M059J (cell line): ENCODE results near the gene PLA2G15. TPM values are rescaled to one million over a fixed set of nuclear protein-coding genes. Genes with fewer than 3 reads are reported as not detected.

Source experiments
- DNase-seq: peaks from one replicate; pipeline ENCODE4 v3.0.0-alpha.2; 2012; ENCODE audit warnings: low read depth
- total RNA-seq: library from RNA; depleted of rRNA; stranded (reverse); fragments of >200 nt; shearing (Covaris generic); gene quantifications from 2 replicates; pipeline ENCODE4 v1.2.3, GENCODE V29; 2014

PLA2G15 gene
- total RNA-seq, 1 experiment from 2014 or later, result 36.6 TPM

DNA sequence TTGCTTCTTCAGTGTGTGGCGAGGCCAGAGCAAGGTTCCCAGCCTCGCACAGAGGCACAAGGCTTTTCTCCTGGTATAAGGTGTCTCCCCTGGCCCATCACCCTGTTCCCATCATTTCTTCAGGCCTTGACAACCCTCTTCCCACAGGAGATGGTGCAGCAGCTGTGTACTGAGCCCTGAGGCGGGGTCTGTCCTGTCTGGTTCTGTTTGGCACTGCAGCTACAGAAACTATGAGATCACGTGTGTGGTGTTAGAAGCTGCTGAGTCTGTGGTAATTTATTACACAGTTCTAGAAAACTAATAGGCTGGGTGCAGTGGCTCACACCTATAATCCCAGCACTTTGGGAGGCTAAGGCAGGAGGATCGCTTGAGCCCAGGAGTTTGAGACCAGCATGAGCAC lies 7.2 kb downstream of the PLA2G15 start:
- DNase-seq, result no peak

DNA sequence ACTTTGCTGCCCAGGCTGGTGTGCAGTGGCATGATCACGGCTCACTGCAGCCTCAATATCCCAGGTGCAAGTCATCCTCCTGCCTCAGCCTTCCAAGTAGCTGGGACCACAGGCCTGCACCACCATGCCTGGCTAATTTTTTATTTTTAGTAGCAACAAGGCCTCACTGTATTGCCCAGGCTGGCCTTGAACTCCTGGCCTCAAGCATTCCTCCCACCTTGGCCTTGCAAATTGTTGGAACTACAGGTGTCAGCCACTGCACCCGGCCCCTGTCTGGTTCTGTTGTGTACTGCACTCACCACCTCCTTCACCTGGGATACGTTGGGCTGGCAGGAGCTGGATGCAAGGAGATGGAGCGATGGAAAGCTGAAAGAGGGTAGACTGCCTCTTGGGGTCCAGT lies 8.5 kb downstream of the PLA2G15 start:
- DNase-seq, result no peak

DNA sequence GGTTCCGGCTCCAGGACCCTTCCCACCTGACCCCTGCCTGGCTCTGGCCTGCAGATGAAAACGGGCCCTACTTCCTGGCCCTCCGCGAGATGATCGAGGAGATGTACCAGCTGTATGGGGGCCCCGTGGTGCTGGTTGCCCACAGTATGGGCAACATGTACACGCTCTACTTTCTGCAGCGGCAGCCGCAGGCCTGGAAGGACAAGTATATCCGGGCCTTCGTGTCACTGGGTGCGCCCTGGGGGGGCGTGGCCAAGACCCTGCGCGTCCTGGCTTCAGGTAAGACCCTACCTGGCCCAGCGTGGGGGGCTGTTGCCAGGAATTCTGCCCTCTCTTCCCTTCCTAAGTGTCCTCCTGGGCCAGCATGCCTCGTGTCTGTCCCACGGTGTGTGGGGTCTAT lies 10.5 kb downstream of the PLA2G15 start:
- no peak for DNase-seq

DNA sequence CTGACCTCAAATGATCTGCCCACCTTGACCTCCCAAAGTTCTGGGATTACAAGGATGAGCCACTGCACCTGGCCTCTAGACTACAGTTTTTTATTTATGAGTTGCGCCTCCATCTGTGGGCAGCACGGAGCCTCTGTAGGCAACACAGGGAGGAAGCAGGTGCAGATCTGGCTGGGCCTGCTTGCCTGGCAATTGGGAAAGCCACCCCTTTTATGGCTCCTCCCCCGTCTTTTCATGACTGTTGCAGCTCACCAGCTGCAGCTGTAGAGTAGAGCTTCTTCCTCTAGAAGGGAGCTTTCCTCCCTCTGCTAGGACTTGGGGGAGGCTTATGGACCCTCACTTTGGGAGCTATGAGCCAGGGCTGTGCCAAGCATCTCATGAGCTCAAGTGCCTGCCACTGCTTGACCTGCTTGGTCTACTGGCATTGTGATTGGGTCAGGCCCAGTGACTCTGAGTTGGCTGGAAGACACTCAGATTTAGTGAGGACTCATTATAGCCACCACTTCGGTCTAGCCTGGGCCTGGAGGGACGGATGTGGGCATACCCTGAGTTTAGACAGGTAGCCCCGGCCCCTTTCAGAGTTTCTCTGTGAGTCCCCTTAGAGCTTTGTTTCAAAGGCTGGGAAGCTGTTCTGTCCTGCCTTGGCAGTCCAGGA lies 12.2 kb downstream of the PLA2G15 start:
- peak; percentile 38 for DNase-seq

DNA sequence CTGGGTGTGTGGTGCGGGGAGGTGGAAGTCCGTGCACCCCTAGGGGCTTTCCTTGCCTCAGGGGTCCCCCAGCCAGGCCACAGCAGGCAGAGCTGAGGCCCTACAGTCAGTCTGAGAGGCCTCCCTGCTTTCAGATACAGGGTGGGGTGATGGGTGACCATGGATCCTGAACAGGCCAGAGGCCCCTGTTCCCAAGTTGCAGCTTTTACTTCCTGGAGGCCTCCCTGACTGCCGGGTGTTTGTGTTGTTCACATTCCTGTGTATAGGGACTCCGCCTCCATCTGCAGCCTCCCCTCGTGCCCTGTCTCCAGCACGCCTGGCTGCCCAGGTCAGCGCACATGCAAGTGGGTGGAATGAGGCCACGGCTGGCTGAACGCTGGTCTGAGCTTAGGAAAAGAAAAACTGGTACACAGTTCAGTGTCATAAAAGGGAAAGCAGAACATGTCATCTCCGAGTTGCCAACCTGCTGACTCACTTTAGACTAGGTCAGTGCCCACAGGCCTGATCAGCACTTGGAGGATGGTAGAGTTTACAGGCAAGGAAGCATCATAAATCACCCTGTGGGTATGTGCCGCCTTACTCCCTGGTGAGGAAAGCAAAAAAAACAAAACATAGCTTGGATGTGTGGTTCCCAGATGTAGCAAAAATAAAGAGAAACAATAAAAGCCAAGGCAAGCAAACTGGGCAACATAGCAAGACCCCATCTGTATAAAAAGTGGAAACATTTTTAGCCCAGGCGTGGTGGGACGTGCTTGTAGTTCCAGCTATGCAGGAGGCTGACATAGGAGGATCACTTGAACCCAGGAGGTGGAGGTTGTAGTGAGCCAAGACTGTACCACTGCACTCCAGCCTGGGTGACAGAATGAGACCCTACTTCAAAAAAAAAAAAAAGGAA lies 13.0 kb downstream of the PLA2G15 start:
- peak; percentile 98 for DNase-seq

DNA sequence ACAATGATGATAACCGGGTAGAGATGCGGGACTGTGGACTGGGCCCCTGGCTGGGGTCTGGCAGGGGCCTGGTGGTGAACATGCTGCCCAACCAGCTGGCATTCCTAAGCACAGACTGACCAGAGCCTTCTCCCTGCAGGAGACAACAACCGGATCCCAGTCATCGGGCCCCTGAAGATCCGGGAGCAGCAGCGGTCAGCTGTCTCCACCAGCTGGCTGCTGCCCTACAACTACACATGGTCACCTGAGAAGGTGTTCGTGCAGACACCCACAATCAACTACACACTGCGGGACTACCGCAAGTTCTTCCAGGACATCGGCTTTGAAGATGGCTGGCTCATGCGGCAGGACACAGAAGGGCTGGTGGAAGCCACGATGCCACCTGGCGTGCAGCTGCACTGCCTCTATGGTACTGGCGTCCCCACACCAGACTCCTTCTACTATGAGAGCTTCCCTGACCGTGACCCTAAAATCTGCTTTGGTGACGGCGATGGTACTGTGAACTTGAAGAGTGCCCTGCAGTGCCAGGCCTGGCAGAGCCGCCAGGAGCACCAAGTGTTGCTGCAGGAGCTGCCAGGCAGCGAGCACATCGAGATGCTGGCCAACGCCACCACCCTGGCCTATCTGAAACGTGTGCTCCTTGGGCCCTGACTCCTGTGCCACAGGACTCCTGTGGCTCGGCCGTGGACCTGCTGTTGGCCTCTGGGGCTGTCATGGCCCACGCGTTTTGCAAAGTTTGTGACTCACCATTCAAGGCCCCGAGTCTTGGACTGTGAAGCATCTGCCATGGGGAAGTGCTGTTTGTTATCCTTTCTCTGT lies 14.0 kb downstream of the PLA2G15 start:
- no peak for DNase-seq

DNA sequence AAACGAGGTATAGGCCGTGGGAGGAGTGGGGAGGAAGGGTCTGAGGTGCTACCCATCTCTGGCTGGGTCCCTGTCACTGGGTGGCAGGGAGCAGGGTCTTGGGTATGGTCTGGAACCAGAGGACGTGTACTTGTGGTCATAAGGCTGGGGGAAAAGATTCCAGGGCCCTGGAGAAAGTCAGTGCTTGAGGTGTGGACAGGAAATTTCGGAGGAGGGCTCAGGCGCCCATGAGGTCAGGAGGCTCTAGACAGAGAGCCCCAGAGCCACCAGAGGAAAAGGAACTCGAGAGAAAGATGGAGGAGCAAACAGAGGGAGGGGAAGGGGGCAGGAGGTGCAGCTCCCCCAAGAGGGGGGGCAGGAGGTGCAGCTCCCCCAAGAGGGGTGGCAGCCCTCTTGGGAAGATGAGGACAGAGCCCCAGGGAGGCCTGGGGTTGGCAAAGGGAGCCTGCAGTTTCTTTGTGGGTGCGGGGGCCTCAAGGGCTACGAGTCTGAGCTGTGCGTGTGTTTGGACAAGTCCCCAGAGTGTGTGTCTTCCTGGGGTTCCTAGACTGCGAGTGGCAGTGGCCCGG lies 18.5 kb downstream of the PLA2G15 start:
- DNase-seq, result no peak

DNA sequence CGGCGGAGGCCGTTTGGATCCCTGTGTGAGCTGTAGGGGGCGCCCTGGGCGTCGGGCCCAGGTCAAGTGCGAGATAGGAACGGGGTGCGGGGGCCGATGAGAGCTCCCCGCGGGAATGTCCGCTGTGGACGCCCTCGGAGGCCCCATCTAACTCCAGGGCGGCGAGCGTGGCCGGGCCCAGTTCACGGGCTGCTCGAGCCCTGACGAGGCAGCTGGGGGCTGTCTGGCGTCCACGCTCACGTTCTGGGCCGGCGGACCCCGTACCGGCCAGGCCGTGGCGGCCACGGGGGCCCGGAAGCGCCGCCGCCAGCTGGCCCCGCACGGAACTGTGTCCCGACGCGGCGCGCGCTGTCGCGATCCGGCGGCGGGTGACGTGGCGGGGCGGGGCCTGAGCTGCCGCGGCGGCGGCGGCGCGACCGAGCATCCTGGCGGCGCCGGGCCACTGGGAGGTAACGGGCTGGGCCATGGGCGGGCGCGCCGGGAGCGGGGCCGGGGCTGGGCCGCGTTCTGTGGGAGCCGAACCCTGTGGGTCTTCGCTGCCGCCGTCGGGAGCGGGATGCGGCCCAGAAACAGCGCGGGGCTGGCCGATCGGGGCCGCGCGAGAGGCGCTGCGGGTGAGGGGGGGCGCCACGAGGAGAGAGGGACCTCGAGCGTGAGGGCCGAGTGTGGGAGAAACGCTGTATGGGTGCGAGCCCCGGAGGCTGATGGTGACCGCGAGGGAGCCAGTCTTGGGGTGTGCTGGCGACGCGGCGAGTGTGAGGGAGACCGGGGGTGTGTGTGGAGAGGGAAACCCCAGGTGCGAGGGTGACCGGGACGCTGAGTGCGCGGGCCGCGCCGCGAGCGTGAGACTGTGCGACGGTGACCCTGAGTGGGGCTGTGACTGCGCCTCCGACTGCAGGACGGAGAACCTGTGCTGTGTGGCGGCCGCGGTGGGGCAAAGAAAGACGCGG lies 19.2 kb downstream of the PLA2G15 start, which contains the start of gene SLC7A6:
Gene SLC7A6, plus strand, starts transcription at position 399 of the 950 bp plus-strand sequence. CDS start 10,201 bp downstream, outside the sequence.
- DNase-seq, result peak; percentile 77

DNA sequence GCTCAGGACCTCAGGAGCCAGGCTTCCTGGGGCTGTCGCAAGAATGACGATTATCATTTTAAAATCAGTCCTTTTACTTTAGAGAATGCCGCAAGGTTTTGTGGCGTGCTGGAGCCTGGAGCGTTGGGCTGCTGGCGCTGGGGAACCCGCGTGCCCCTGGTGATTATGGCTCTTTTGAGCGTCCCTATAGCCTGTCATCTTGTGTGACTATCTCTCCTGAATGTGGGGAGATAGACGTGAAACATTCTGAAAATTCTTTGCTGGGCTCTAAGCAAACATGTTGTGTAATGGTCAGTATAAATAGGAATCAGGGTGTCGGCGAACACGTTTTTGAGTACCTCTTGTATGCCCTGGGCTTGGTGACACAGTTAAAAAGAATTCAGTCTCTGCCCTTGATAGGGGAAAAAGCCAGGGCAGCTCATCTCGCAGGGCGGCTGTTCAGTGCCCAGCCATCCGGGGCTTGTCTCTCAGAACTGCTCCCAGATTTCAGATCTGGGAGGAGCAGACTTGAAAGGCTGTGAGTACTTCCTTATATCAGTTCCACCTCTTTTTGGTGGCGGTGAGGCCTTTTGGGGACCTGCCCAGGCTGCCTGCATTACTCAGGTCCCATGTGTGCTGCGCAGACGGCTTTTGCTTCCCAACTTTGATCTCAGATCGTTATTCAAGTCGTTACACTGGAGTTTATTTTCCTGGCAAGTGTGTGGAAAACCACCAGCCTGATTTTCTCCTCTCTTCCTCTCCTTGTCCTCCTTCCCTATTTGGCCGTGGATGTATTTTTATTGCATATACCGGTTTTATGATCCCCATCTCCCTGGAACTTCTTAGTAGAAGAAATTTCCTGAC lies 20.1 kb downstream of the PLA2G15 start:
- DNase-seq, result peak; percentile 94

DNA sequence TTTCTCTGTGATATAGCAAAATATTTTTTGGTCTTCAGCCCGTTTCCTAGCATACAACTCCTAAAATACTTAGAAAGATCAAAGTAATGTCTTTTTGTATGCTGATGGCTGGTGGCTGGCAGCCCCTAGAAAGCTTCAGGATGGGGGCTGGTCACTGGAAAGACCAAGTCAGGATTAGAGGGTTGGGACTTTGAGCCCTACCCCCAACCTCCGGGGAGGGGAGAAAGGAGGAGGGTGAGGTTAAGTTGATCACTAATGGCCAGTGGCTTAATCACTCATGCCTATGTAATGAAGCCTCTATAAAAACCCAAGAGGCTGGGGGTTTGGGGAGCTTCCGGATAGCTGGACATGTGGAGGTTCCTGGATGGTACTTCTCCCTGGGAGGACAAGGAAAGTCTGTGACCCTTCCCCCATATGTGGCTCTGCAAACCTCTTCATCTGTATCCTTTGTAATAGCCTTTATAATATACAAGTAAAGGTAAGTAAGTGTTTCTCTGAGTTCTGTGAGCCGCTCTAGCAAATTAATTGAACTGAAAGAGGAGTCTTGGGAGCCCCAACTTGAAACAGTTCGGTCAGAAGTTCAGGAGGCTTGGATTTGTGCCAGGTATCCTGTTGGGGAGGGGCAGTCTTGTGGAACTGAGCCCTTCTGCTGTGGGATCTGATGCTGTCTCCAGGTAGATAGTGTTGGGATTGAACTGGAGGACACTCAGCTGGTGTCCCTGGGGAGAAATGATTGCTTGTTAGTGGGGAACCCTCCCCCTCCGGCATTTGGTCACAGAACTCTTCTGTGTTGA lies 22.6 kb downstream of the PLA2G15 start:
- DNase-seq, result no peak

DNA sequence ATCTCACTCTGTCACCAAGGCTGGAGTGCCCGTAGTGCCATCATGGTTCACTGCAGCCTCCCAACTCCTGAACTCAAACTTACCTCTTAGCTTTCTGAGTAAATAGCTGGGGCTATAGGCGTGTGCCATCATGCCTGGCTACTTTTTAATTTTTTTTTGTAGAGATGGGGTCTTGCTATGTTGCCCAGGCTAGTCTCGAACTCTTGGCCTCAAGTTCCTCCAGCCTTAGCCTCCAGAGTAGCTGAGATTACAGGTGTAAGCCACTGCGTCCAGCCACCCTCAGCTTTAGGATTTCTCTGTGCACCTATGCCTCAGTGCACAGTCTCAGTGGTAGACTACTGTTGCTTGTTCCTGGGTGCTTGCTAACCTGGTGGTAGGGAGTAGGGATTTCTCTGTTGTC lies 24.6 kb downstream of the PLA2G15 start:
- no peak for DNase-seq

DNA sequence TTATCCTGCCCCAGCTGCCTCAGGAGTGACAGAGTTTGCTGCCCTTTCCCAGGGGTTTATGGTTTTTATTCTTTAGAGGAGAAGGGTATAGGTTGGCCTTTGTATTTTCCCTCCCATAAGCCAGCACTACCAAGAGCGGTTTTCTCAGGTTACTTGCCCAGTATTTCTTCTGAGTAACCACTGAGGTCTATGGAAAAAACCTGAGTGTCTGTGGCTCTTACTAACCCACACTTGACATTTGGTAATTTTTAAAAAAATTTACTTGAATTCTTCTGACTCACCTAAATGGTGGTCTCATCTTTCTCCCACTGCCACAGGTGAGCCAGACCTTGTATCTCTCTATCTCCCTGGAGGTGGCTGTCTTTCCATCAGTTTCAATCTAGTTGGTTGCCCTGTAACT lies 25.2 kb downstream of the PLA2G15 start:
- peak; percentile 28 for DNase-seq

DNA sequence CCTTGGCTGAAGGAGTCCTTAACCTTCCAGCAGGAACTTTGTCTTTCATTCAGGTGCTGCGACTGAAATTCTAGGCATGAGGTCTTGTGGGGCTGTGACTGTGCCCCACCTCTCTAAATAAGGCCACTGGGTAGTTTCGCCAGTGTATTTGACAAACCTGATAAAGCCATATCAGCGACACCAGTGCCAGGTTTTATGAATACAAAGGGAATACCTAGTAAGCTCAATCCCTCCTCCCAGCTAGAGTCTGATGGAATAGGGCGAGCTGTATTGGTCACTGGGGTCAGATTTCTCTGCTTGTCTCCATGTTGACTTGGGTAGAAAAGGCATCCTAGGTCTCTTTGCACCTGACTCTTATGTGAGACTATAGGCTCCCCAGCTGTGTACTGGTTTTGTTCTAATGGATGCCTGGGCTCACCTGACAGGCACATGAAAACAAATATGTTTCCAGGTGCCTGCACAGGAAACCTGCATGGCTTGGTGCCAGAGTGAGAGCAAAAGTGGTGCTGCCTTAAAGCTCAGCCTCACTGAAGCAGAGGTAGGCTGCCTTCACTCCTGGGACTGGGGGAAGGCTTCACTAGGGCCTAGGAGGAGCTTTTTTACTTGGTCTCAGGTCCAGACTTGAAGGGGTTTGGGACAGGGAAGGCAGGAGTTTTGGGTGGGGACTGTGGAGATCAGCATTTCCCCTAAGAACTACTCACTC lies 27.5 kb downstream of the PLA2G15 start:
- DNase-seq, result no peak

DNA sequence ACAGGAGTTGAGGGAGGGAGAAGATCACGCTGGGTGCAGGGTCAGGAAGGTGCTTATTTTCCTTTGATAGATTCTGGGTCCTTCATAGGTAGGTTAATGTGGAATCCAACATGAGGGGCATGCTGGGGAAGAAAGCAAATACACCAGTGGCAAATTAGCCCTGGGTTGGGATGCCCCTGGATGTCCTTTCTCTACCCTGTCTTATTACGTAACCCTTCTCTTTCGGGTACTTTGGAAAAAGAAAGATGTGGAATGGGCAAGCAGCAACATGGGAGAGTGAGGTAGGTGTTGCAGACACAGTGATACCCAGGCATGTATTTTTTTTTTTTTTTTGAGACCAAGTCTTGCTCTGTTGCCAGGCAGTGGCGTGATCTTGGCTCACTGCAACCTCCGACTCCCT lies 28.3 kb downstream of the PLA2G15 start:
- no peak for DNase-seq

DNA sequence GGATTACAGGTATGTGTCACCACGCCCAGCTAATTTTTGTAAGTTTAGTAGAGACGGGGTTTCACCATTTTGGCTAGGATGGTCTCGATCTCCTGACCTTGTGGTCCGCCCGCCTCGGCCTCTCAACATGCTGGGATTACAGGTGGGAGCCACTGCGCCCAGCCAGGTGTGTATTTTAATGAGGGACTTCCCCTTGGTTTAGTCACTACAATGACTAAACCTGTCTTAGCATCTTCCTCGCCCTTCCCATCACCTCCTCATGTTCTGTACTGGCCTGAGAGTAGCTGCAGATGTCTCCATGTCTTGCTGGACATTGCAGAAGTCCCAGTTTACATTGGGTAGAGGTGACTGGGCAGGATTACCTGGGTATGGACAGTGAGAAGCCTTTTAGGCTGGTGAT lies 28.7 kb downstream of the PLA2G15 start:
- DNase-seq, result no peak

DNA sequence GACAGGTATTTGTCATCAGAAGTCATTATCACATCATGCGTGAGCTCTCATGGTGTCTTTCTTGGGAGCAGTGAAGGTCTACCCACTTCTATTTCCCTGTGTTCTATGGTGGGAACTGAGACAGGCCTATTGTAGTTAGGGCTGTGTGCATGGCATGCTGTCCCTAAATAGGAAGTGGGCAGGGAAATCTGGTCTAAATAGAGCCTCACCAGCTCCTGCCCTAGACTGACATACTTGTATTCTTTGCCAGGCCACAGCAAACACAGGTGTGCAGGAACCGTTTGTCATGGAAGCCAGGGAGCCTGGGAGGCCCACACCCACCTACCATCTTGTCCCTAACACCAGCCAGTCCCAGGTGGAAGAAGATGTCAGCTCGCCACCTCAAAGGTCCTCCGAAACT lies 29.3 kb downstream of the PLA2G15 start:
- no peak for DNase-seq

DNA sequence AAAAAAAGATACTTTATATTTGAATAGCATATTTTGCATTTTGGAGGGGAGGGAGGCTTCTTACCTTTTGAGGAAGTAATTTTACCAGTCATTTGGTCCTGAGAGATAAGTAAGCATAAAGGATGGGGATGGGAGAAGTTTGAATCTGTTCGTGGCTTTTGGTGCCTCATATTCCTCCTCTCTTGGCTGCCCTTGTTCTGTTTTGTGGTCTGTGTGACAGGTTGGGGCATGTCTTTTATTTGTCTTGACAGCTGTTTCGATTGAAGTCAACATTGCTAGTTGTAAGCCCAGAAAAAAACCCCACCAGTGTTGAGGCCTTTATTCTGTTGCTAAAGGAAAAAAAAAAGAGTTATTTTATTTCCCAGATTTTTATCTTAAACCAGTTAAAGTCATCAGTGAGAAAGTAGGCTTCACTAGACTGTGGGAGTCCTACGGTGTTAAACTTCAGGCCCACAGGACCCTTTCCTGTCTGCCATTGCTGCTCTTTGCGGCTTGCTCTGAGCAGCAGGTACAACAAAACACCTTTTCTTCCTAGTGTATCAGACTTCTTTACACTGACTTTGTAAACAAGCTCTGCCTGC lies 30.5 kb downstream of the PLA2G15 start:
- no peak for DNase-seq

DNA sequence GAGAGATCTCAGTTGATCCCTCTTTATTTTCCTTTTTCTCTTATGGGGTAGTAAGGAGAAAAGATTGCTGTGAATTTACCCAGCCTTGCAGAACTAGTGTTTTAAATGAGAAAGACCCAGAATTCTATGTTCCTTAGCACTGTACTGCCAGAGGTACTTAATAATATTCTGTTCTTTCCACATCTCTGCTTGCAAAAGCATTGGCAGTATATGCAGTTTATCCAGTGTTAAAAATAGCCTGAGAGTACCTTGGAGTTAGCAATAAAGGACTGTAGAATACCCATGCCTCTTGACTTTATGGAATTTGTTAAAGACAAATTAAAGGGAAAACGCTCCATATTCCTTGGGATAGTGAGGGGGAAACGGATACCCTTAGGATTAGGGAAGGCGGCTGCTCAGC lies 31.1 kb downstream of the PLA2G15 start:
- no peak for DNase-seq
